ENCODE measurements around the gene NRF1.

The NRF1 gene

GRCh38 chr7:129741743-129742213 is 130.3 kb downstream of the NRF1 start:
- DNase-seq, result no peak

GRCh38 chr7:129742256-129742655 is 130.7 kb downstream of the NRF1 start:
- DNase-seq, result no peak

- DNase-seq, result no peak
Observed at GRCh38 chr7:129746857-129747529, 135.5 kb downstream of the NRF1 start.

GRCh38 chr7:129748356-129749109 is 137.0 kb downstream of the NRF1 start:
- no peak for DNase-seq

GRCh38 chr7:129750091-129750490 is 138.6 kb downstream of the NRF1 start:
- DNase-seq, result no peak

- DNase-seq, result no peak
Observed at GRCh38 chr7:129750501-129750900, 139.0 kb downstream of the NRF1 start.

GRCh38 chr7:129751916-129752315 is 140.4 kb downstream of the NRF1 start:
- DNase-seq, result no peak

- no peak for DNase-seq
Observed at GRCh38 chr7:129752760-129753159, 141.2 kb downstream of the NRF1 start.

GRCh38 chr7:129754406-129754805 is 142.9 kb downstream of the NRF1 start:
- no peak for DNase-seq

- DNase-seq, result no peak
Observed at GRCh38 chr7:129757991-129758390, 146.5 kb downstream of the NRF1 start.

GRCh38 chr7:129762387-129762969 is 151.0 kb downstream of the NRF1 start:
- no peak for DNase-seq

- DNase-seq, result no peak
Observed at GRCh38 chr7:129764247-129765084, 152.9 kb downstream of the NRF1 start.

- no peak for DNase-seq
Observed at GRCh38 chr7:129765352-129765751, 153.8 kb downstream of the NRF1 start.

- no peak for DNase-seq
Observed at GRCh38 chr7:129767120-129768015, 155.8 kb downstream of the NRF1 start.

GRCh38 chr7:129768614-129769399 is 157.3 kb downstream of the NRF1 start:
- no peak for DNase-seq

GRCh38 chr7:129769400-129769774 is 157.9 kb downstream of the NRF1 start:
- DNase-seq, result no peak

- no peak for DNase-seq
Observed at GRCh38 chr7:129769866-129770808, 158.6 kb downstream of the NRF1 start.

GRCh38 chr7:129771201-129771927 is 159.8 kb downstream of the NRF1 start:
- no peak for DNase-seq

- DNase-seq, result no peak
Observed at GRCh38 chr7:129771928-129772479, 160.5 kb downstream of the NRF1 start.

Measured in stimulated activated CD4-positive, alpha-beta T cell treated with anti-CD3 and anti-CD28 coated beads, Interleukin-4, amount 100 ng/mL, for 4 hours (primary cell).